ENCODE results near the gene KIAA1549.

GRCh38 chr7:138979988-138980562 lies 1.1 kb downstream of the KIAA1549 start:
- TF ChIP-seq CTCF (IDR thresholded peaks at IDR 0.05; ENCODE audit: low read depth, low read length) (no peak), EZH2phosphoT487 (IDR thresholded peaks at IDR 0.05; ENCODE audit: low read depth) (no peak)

Data from OCI-LY3 (cell line).